Measurements from ENCODE around the gene RAB30.

GRCh38 chr11:83088965-83089364 is 17.3 kb upstream of the RAB30 start:
- TF ChIP-seq, protein P1, sequence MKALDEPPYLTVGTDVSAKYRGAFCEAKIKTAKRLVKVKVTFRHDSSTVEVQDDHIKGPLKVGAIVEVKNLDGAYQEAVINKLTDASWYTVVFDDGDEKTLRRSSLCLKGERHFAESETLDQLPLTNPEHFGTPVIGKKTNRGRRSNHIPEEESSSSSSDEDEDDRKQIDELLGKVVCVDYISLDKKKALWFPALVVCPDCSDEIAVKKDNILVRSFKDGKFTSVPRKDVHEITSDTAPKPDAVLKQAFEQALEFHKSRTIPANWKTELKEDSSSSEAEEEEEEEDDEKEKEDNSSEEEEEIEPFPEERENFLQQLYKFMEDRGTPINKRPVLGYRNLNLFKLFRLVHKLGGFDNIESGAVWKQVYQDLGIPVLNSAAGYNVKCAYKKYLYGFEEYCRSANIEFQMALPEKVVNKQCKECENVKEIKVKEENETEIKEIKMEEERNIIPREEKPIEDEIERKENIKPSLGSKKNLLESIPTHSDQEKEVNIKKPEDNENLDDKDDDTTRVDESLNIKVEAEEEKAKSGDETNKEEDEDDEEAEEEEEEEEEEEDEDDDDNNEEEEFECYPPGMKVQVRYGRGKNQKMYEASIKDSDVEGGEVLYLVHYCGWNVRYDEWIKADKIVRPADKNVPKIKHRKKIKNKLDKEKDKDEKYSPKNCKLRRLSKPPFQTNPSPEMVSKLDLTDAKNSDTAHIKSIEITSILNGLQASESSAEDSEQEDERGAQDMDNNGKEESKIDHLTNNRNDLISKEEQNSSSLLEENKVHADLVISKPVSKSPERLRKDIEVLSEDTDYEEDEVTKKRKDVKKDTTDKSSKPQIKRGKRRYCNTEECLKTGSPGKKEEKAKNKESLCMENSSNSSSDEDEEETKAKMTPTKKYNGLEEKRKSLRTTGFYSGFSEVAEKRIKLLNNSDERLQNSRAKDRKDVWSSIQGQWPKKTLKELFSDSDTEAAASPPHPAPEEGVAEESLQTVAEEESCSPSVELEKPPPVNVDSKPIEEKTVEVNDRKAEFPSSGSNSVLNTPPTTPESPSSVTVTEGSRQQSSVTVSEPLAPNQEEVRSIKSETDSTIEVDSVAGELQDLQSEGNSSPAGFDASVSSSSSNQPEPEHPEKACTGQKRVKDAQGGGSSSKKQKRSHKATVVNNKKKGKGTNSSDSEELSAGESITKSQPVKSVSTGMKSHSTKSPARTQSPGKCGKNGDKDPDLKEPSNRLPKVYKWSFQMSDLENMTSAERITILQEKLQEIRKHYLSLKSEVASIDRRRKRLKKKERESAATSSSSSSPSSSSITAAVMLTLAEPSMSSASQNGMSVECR (CRISPR knock-in tag; IDR thresholded peaks at IDR 0.05; ENCODE audit: borderline replicate concordance): no peak
- TF ChIP-seq, protein P2, sequence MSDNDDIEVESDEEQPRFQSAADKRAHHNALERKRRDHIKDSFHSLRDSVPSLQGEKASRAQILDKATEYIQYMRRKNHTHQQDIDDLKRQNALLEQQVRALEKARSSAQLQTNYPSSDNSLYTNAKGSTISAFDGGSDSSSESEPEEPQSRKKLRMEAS (CRISPR knock-in tag; IDR thresholded peaks at IDR 0.05): no peak
- no peak for TF ChIP-seq NR3C1 (CRISPR knock-in tag; conservative IDR thresholded peaks at IDR 0.05; ENCODE audit: low read depth)
- TF ChIP-seq CDX4 (CRISPR knock-in tag; IDR thresholded peaks at IDR 0.05; ENCODE audit: borderline replicate concordance): no peak

Measured in WTC11 (cell line).